Body of pancreas (tissue), 4 donors: ENCODE data around the gene ACADVL. TPM values are rescaled to one million over a fixed set of nuclear protein-coding genes. Genes with fewer than 3 reads are reported as not detected.

Experiments used
- ATAC-seq: fragments of 150-250 bp; one replicate; pipeline ENCODE4 v1.9.1; 2016
- DNase-seq, 4 donors: peaks; one replicate each; pipeline ENCODE4 v3.0.0-alpha.2; 2019
- H3K27ac ChIP-seq, 4 donors: fragments of 200-600 bp; sonication (generic); 1 replicate in 3 of 4; 2 replicates in 1 of 4; pipeline versions ENCODE4 v1.5.1 to v1.6.1; 2016 to 2019; ENCODE audit warnings: mild to moderate bottlenecking in 1 of 4, mixed read lengths in 1 of 4, moderate library complexity in 1 of 4
- H3K27me3 ChIP-seq, 2 donors: fragments of 200-600 bp; sonication (generic); one replicate each; pipeline ENCODE4 v1.6.0; 2016; ENCODE audit warnings: mild to moderate bottlenecking in 1 of 2
- H3K36me3 ChIP-seq, 2 donors: fragments of 200-600 bp; sonication (generic); replicated peaks in 1 of 2; 2 replicates each; pipeline ENCODE4 v1.5.1; 2016; ENCODE audit warnings: low read depth in 2 of 2; ENCODE audit not compliant: insufficient read depth in 1 of 2
- H3K4me1 ChIP-seq: fragments of 200-600 bp; sonication (generic); one replicate; pipeline ENCODE4 v1.6.0; 2016
- H3K4me3 ChIP-seq, 2 donors: fragments of 200-600 bp; sonication (generic); 1 replicate in 1 of 2; 2 replicates in 1 of 2; pipeline ENCODE4 v1.5.1; 2016 to 2019
- H3K9me3 ChIP-seq, 3 donors: fragments of 200-600 bp; sonication (generic); 1 replicate in 2 of 3; 2 replicates in 1 of 3; pipeline ENCODE4 v1.5.1; 2016
- CTCF ChIP-seq, 7 experiments: fragments of 450-650 bp in 4 of 7; fragments of 200-600 bp in 3 of 7; sonication (generic) in 3 of 7; IDR thresholded peaks; one replicate each; pipeline ENCODE4 v1.5.1; 2016 to 2019; ENCODE audit warnings: antibody characterized with exemption in 7 of 7
- POLR2A ChIP-seq, 3 donors: fragments of 450-650 bp; IDR thresholded peaks; one replicate each; pipeline ENCODE4 v1.6.1; 2016; ENCODE audit warnings: antibody characterized with exemption in 3 of 3, mild to moderate bottlenecking in 2 of 3
- WGBS, 2 donors: methylation state at CpG; one replicate each; pipeline ENCODE4 v1.1.5; 2017; 5-methylcytosine and 5-hydroxymethylcytosine counted together
- intact Hi-C: fragments of 100-400 bp; cut with DNase I; formaldehyde crosslinking; loops from one replicate; pipeline ENCODE4 v1.15.1; 2023
- total RNA-seq, 2 donors: library from RNA; depleted of rRNA; stranded (reverse); fragments of >200 nt; gene quantifications; one replicate each; pipeline ENCODE4 v1.1.0, GENCODE V29; 2016

ACADVL gene
- total RNA-seq, 2 donors from 2014 or later = 887 to 1,901 TPM

- DNase-seq = no peak
- intact Hi-C loops = loop anchor here (10.0 kb wide), 1 partner anchor 59 kb away; no protein-coding TSS in a partner anchor
Observed at GRCh38 chr17:7203391-7203790, 16.3 kb upstream of the ACADVL start.

DNA sequence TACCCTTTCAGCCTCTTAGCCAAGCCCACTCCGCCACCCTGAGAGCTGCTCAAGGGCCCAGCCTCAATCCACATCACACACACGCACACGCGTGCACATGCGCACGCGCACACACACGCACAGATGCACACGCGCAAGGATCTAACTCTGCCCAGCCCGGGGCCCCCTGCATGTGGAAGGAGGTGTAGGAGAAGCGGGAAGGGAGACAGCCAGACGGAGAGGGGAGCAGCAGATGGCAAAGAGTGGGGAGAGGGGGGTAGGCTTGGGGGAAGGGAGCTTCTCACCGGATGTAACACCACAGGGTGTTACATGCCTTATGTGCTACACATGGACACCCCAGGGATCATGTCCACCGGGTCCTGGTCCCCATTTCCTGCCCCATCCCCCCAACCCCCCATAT is 15.4 kb upstream of the ACADVL start:
- 77 to 78% methylated on average over 11 to 15 of the region's 15 CpGs for WGBS, 2 donors
- Histone ChIP-seq H3K36me3 (no peaks in the 10 kb centered on the region), H3K4me3 (no peak overlapping the region), H3K9me3 (no peaks in the 10 kb centered on the region), H3K27ac (peak overlapping the region in 1 of 4 donors; percentile 36), H3K27me3 (no peaks in the 10 kb centered on the region), H3K4me1 (peaks cover 8% of the 10 kb centered on the region)
- intact Hi-C loops = loop anchor here (10.0 kb wide), 1 partner anchor 60 kb away; no protein-coding TSS in a partner anchor
- DNase-seq = no peak
- no peak for TF ChIP-seq CTCF (IDR thresholded peaks at IDR 0.05)
- no peak for TF ChIP-seq POLR2A (IDR thresholded peaks at IDR 0.05)
- no peak for ATAC-seq

More at GRCh38 chr17:7203391-7203790, 16.3 kb upstream of the ACADVL start:
- ATAC-seq = no peak
- Histone ChIP-seq H3K36me3 (no peaks in the 10 kb centered on the region), H3K4me1 (peaks cover 8% of the 10 kb centered on the region), H3K9me3 (no peaks in the 10 kb centered on the region), H3K27me3 (no peaks in the 10 kb centered on the region), H3K27ac (no peak overlapping the region), H3K4me3 (no peak overlapping the region)
- WGBS, 2 donors = 90 to 93% methylated on average over 14 to 16 of the region's 16 CpGs
- TF ChIP-seq CTCF (IDR thresholded peaks at IDR 0.05) = no peak
- no peak for TF ChIP-seq POLR2A (IDR thresholded peaks at IDR 0.05)

DNA sequence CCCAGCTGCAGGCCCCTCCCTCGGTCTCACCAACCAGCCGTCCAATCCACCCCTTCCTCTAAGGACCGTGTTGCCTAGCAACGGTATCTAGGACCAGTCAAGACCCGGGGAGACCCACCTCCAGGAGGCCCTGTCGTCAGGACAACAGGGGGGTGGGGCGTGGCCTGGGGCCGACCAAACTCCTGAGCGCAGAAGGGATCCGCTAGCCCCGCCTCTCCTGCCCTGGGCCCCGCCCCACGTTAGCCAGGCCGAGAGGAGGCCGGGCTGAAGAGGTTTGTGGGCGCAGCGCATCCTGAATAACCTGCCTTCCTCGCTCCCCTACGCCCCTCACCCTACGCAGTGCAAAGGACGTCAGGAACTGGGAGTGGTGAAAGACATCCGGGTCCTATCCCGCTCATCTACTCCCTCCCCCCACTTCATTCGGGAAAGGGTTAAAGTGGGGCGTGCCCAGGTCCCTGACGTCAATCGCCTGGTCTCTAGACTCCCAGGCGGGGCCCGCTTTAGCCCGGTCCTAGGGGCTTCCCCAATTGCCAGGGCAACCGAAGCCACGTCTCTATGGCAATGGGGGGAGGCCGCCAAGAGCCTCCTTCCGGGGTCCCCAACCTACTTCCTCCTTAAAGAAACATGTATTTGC is 14.8 kb upstream of the ACADVL start:
- H3K4me3 ChIP-seq = no peak overlapping the region
- peaks cover 8% of the 10 kb centered on the region for H3K4me1 ChIP-seq
- peak; percentile 81 for ATAC-seq
- 4% methylated on average over 27 to 34 of the region's 34 CpGs for WGBS, 2 donors
- no peak for TF ChIP-seq CTCF (IDR thresholded peaks at IDR 0.05)
- peak in 1 of 3 donors; percentile 12 for TF ChIP-seq POLR2A (IDR thresholded peaks at IDR 0.05)
- DNase-seq = peak; percentile 73 to 87 (median 82)
- H3K36me3 ChIP-seq = no peaks in the 10 kb centered on the region
- H3K27ac ChIP-seq = peak overlapping the region in 3 of 4 donors; percentile 5 to 36 (median 17)
- no peaks in the 10 kb centered on the region for H3K9me3 ChIP-seq
- no peaks in the 10 kb centered on the region for H3K27me3 ChIP-seq
- intact Hi-C loops = loop anchor here (10.0 kb wide), 1 partner anchor 60 kb away; no protein-coding TSS in a partner anchor

GRCh38 chr17:7205561-7205960 is 14.2 kb upstream of the ACADVL start:
- H3K27ac ChIP-seq = peak overlapping the region in 2 of 4 donors; percentile 5 to 17

More at GRCh38 chr17:7205561-7205960, 14.2 kb upstream of the ACADVL start:
- DNase-seq (no peak), ATAC-seq (no peak)
- peaks cover 8% of the 10 kb centered on the region for H3K4me1 ChIP-seq
- no peak overlapping the region for H3K4me3 ChIP-seq
- WGBS, 2 donors = 54 to 59% methylated on average over 14 to 15 of the region's 15 CpGs
- intact Hi-C loops = loop anchor here (10.0 kb wide), 1 partner anchor 61 kb away; no protein-coding TSS in a partner anchor
- no peaks in the 10 kb centered on the region for H3K27me3 ChIP-seq
- TF ChIP-seq CTCF (IDR thresholded peaks at IDR 0.05) = no peak
- no peak for TF ChIP-seq POLR2A (IDR thresholded peaks at IDR 0.05)
- H3K36me3 ChIP-seq = no peaks in the 10 kb centered on the region
- no peaks in the 10 kb centered on the region for H3K9me3 ChIP-seq
